GM21381 (cell line): Measurements from ENCODE around the gene C10orf67.

ENCODE experiments used
- ATAC-seq: cut with Tn5 transposase; IDR thresholded peaks from one replicate; pipeline ENCODE4 v1.9.1; 2021; ENCODE audit warnings: mild to moderate bottlenecking, moderate library complexity; ENCODE audit not compliant: unreplicated experiment

Gene C10orf67

DNA sequence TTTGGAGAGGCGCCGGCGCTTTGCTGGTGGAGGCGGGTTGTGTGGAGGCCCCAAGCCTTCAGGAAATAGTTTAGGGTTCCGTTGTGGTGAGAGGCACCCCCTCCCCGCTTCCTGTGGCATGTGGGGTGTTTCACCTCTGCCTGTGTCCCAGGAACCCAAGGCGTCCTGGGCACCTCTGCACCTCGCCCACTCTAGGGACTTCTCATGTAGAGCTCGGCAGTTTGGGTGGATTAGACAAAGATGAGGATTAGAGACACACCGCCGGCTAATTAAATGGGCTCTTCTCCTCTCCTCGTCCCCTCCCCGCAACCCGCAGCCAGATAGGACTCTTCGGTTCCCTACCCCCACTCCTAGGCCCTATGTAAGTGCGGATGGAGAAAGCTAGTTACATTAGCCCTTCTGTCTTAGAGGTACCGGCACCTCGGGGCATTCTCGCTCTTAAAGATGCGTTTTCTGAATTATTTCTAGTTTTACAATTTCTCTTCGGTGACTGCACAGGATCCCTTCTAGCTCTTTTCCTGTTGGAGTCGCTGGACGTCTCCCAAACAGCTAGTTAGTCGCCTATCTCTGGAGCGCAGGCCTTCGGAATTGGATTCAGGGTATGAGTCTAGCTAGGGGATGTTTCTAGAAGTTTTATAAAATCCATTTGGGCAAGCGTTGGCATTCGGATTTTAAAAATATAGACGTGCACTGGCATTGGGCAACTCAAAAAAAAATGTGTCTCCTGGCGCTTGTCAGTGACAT, 144.7 kb downstream of the C10orf67 start:
- ATAC-seq, result no peak

DNA sequence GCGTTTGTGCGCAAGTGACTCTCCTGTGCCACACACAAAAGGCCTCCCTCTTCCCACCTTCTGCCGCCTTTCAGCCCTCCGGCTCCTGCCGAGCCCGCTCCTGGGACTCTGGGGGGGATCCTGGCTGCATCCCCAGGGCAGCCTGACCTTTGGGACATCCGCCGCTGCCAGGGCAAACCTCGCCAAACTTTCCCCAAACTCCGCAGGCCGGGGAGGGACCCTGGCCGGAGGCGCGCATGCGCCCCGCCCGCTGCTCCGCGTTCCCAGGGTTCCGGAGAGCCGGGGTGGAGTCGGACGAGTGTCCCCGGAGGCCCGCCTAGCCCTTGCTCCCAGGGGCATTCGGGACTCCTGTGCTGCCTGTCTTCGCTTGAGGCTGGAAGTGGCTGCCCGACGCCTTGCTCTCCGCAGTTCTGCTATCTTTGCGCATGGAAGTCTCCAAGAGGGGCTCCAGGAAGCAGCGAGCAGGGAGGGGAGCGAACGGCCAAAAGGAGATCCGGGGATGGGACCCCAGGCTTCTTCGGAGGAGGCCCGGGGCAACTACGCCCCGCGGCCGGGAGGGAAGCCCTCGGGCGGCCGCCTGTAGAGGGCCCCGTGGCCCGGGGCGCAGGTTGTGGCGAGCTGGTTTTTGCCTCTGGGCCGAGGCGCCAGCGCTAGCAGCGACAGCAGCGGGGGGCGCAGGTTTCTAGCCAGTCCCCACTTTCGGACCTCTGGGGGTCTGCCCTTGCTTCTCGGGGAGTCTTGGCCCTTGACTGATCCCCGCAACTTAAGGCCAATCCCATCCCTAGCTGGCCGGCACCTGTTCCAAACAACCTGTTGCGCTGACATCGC, 145.4 kb downstream of the C10orf67 start:
- no peak for ATAC-seq

DNA sequence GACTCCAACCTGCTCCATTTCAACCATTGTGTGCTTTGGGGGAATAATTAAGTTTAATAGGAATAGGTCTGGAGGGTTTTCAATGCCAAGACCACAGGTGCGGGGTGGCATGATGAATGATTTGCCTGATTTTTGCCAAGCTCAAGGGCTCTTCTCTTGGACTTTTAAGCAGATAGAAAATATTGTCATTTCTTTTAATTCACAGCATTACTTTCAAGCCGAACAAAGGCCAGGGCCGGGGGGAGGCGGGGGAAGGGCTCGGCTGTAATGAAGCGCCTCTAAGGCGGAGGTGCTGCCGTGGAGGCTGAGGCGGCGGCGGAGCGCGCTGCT, 146.0 kb downstream of the C10orf67 start:
- ATAC-seq, result no peak

DNA sequence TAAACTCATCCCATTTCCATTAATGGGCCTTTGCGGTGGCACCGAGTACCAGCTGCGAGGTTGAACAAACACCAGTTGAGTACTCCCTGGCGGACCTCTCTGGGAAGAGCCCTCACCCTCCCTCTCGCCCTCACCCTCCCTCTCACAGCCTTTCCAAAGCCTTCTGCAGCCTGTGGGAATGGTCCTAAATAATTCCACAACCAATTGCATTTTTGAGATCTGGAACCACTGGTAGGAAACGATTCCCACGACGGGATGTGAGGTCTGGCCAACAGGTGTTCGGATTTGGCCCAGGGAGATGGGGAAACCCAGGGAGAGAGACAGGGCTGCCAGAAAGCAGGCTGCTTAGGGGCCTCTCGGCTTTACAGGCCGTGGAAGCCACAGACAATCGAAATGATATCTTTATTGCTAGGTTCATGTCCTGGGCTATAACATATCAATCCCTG, 147.2 kb downstream of the C10orf67 start:
- ATAC-seq, result no peak

DNA sequence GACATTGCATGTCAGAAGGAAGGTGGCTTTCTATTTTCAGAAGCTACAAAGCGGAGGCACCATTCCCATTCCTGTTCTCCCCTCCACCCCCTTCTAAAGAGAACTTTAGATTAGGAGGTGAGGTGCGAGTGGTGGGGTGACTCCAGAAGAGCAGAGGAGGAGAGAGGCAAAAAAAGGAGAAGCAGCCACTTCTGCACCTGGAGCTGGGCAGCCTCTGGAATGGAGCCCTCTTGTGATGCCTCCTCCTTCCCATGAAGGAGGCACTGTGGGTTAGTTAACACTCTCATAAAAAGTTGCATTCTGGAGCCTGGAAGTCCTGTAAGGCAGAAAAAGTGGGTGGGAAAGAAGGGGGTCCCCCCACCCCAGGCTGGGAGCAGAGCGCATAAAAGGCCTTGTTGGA, 147.7 kb downstream of the C10orf67 start:
- ATAC-seq, result no peak

DNA sequence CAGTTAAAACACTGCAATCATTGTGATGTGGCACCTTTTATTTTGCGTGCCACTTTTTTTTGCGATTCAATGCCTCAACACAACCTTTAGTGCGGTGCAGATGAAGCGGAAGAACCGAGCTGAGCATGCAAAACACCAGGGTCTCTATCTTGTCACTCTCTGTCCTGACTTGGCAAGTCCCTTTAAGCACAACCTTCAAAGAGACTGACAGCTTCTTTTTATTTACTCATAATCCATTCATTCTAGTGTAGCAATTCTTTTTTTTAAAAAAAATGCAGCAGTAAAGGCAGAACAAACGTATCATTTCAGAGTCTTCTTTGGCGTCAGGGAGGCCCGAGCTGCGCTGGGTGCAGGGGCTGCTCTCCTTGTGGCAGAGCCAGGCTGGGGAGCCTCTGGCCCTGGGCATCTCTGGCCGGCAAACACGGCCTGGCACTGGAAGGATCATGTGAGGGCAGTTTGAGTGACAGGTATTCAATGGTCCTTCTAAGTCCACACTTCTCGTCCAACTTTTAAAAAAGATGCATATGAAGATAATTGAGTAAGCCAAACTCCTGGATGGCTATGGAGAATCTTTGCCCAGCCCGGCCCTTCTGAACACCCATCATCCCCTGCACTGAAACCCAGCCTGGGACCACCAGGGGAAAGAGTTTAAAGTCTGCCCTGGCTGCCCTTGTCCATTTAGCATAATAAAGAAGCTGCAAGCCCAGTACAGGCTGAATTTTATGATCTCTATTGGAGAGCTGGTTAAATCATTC, 148.6 kb downstream of the C10orf67 start:
- ATAC-seq, result no peak

DNA sequence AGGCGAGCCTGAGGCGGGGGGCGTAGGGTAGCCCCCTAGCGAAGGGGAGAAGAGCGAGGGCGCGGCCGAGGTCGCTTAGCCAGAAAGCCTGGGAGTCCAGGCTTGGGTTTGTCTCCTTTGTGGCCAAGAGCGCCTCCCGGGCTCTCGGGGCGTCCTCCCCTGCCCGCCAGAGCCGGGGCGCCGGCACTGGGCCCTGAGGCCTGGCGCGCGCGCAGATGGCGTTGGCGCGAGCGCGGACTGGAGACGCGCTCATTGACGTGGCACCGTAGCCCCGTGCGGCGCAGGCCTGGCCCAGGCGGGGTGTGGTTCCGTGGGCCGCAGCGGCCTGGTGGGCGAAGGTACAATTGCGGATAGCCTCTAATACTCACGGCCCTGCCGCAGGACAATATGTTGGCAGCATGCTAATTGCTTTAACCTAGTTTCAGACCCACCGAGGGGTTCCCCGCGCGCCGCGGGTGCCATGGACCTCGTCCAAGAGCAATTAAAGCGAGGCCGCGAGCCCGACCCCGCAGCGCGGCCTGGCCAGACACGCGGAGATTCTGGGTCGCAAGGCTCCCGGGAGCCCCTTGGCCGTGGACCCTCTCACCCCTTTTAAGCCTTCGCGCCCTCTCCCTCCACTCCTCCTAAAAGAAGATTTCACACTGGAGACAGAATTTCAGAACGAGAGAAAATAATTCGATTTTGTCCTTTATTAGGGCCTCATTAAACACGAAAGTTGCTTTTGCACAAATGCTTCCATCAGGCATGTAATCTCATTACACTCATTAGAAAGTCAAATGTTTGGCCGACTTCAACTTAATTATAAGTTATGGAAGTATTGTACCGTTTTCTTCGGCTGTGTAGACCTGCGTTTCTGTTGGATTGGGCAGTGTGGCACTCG, 149.4 kb downstream of the C10orf67 start:
- no peak for ATAC-seq

DNA sequence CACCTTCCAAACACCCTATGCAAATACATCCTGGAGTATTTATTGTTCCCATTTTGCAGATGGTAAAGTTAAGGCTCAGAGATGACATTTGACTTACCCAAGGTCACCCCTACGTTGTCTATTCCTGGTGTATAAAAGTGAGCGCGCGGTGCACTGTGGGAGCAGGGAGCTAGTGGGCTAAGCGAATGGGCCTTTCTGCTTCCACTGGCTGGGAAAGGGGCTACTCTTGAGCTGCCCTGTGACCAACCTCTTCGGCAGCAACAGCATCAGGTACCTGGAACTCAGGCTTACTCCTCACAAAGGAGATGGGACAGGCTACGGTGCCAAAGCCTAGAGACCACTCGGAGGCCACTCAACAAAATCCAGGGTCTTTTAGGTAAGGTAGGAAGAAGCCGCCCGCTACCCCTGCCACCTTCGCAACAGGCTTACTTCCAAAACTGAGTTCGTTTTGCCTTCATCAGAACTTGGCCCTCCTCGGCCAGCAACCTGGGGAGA, 150.1 kb downstream of the C10orf67 start:
- no peak for ATAC-seq

DNA sequence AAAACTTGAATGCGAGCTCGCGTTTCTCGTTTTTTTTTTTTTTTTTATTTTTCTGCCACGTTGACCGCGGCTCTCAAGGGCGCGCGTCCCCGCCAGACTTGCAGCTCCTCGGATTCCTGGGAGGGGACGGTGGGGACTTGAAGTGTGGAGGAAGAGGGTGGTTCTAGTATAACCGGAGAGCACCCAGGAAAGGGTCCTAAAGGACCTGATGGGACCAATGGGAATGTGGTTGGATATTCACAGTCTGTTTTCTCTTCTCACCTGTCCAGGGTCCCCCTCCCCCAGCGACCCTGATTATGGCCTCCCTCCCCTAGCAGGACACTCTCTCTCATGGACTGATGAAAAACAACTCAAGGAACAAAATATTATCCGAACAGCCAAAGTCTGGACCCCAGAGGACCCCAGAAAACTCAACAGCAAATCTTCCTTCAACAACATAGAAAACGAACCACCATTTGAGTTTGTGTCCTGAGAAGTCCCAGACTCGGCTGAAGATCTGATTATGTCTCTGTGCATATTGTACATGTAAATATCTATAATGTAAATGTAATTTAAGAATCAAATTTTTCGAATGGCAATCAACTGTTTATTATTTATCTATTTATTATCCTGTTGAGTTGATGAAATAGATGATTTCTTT, 151.0 kb downstream of the C10orf67 start:
- ATAC-seq, result no peak

DNA sequence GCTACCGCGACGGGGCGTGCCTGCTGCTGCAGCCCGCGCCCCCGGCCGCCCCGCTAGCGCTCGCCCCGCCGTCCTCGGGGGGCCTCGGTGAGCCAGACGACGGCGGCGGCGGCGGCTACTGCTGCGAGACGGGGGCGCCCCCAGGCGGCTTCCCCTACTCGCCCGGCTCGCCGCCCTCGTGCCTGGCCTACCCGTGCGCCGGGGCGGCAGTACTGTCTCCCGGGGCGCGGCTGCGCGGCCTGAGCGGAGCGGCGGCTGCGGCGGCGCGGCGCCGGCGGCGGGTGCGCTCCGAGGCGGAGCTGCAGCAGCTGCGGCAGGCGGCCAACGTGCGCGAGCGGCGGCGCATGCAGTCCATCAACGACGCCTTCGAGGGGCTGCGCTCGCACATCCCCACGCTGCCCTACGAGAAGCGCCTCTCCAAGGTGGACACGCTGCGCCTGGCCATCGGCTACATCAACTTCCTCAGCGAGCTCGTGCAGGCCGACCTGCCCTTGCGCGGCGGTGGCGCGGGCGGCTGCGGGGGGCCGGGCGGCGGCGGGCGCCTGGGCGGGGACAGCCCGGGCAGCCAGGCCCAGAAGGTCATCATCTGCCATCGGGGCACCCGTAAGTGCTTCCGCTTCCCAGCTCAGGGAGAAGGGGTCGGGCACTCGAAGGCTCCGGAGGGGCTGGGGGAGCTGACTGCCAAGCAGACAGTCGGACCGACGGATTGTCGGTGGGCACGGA, 151.7 kb downstream of the C10orf67 start:
- ATAC-seq, result no peak

DNA sequence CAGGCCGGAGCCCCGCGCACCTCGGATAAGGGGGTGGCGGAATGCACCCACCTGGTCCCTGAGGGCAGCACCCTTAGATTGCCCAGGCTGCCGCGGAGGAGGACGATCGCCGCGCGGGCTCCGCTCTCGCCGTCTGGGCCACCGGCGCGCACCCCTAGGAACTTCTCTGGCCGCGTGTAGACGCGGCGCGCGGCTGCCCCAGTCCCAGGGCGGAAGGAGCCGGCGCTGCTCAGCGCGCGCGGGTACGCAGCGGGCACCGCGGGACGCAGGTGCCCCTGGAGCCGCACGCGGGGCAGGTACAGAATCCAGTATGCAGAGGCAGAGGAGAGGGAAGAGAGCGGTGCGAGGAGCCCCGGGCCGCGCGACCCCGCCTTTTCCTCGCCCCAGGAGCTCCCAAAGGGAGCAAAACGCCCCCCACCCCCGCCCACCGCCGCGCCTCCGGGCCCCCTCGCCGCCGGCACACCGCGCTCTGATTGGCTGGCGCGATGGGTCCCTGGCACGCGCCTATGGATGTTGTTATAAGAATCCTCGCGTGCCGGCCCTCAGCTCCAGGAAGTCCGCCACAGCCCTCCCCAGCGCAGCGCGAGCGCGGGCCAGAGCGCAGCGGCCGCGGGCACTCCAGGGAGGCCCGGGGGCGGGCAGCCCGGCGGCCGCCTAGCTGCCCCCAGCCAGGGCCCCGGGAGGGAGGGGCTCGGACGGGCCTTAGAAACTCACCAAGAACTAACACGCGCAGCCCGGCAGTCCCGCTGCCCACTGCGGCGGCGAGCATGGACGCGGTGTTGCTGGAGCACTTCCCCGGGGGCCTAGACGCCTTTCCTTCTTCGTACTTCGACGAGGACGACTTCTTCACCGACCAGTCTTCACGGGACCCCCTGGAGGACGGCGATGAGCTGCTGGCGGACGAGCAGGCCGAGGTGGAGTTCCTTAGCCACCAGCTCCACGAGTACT, 152.6 kb downstream of the C10orf67 start, which contains the start of gene PTF1A:
PTF1A (plus strand) TSS at position 549 of the 948 bp plus-strand sequence; CDS start at position 768, 219 bp downstream.
- ATAC-seq, result no peak

DNA sequence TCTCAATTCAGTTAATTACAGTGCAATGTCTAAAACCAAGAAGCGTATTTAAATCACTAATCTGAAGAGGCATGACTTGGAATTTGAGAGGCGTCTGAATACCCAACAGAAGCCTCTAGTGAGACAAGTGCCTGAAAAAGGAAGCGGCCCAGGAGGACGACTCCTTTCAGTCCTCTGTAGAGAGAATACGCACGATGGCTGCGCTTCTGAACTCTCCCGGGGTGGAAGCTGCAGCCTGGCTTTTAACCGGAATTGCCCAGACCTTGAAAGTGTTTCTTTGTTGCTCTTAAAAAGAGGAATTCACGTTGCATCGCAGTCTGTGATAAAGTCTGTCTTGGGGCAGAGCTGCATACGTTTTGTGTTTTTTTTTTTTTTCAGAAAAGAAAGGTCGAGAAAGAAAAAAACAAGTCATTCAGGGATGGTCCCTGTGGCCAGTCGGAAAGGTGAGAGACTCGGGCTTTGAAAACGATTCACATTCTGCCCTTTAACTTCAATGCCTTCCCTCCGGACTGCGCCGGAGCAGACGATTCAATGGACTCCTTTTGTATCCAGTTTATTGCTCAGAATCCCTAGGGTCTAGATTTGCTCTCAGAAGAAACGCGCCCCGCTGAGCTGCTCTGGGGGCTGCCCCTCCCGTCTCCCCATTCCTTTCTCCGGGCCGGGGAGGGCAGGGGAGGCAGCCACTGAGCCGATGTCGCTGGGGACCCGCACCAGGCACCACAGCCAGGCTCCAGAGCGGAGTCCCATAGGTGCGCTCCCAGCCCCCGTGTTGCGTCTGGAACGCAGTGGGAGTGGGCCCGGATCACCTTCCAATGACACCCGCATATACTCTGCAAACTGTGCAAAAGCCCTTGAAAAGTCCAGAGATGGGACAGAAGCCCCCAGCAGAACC, 153.5 kb downstream of the C10orf67 start:
- no peak for ATAC-seq

DNA sequence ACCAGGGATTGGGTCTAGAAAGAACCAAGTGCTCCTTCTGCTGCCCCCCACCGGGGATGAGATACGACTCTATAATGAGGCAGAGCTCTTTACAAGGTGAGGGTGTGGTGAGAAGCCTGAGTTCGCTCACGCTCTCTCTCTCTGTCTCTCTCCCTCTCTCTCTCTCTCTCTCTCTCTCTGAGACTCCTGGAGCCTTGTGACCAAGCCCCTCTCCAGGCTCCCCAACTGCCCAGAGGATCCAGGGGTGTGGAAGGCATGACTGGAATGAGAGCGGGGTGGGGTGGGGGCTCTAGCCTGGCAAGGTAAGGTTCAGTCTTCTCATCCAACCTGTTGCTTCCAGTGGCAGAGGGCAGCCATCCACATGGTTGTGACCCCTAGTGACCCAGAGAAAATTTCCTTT, 155.6 kb downstream of the C10orf67 start:
- ATAC-seq, result no peak

DNA sequence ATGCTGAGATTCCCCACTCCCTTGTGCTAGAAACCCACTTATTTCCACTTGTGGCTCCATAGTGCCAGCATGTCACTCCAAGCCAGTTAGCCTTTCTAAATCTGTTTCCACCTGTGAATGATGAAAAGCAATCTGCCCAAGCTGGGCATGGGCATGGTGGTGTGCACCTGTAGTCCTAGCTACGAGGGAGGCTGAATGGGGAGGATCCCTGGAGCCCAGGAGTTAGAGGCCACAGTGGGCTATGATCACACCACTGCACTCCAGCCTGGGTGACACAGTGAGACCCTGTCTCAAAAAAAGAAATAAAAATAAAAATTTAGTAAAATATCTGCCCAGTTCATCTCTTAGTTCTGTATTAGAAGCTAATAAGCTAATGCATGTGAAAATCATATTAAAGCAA, 157.4 kb downstream of the C10orf67 start:
- no peak for ATAC-seq

DNA sequence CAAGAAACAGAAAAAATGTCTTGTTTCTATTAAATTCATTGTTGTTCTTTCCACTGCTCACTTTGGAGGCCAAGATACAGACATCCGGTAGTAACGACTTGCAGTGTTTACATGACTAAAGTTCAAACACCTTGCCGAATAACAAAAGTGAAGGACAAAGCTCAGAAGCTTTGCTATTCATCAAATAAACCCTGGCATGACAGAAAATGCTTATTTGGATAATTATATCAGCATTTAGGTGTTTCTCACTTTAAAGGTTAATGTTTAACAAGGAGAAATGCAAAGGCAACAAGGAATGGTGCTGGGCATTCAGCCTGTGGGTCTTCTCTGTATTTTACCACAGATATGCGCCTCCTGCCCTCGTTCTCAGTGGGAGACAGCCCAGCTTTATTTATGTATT, 157.9 kb downstream of the C10orf67 start:
- no peak for ATAC-seq

DNA sequence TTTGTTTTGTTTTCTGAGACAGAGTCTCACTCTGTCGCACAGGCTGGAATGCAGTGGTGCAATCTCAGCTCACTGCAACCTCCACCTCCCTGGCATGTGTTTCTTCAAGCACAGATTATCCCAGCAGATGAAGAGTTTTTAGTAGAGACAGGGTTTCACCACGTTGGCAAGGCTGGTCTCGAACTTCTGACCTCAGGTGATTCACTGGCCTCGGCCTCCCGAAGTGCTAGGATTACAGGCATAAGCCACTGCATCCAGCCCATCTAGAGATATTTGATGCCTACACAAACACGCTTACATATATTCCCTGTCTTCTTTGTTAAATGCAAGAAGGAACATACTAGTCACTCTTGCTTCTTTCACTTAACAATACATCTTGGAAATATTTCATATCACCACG, 158.4 kb downstream of the C10orf67 start:
- no peak for ATAC-seq

DNA sequence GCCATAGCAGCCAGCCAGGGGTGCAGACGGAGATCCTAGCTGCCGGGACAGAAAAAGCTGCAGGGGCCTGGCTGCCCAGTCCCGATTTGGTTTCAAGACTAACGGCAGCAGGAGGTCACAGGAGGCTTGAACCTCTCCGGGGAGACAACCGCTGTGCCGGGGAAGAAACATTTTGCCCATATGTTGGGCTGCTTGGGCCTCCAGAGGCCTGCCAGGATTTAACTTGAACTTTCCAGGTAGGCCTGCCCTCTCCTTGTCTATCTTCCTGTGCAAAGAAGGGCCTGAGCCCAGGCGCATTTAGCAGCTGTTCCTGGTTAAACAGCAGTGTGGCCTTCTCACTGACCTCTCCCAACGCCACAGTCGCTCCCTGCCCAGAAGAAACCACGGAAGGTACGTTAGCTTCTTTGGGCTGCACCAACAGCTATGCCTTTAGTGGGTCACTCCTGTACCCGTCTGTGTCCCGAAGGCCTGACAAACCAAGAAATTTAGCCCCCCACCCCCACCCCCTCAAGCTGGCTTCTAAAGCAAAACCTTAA, 169.6 kb downstream of the C10orf67 start:
- no peak for ATAC-seq
